Erythroblast (primary cell): ENCODE measurements around the gene DOCK3.

Experiments
- GATA1 ChIP-seq: IDR thresholded peaks from 2 replicates; pipeline ENCODE4 v1.6.1; 2011; ENCODE audit warnings: low read depth, mild to moderate bottlenecking, control low read depth, low read length, moderate library complexity
- POLR2A ChIP-seq: IDR thresholded peaks from 2 replicates; pipeline ENCODE4 v1.6.1; 2011; ENCODE audit warnings: mild to moderate bottlenecking, low read length

GRCh38 chr3:50978991-50979667, 304.4 kb downstream of the DOCK3 start:
- TF ChIP-seq POLR2A: no peak
- TF ChIP-seq GATA1: no peak
